ENCODE results near the gene SEC61G. TPM values are rescaled to one million over a fixed set of nuclear protein-coding genes. Genes with fewer than 3 reads are reported as not detected.
A peak's percentile ranks its signal among the peaks of the same experiment; 100 is the strongest.

Gene SEC61G
- polyA plus RNA-seq (2012; rRNA removed): 229 and 314 TPM in 2 replicates
- 488 and 629 TPM in 2 replicates for polyA plus RNA-seq (2012; cell fraction: cytosol; rRNA removed)
- polyA plus RNA-seq (2012; cell fraction: nucleus; rRNA removed): 35.7 and 75.0 TPM in 2 replicates

- Histone ChIP-seq H2AFZ (ENCODE audit: low read depth) (peak within 1 kb of the TSS; percentile 76), H3K4me3 (ENCODE audit: low read depth in 2 of 2, low read length in 1 of 2) (peak within 1 kb of the TSS; percentile 84 to 100), H3F3A (replicated peaks; ENCODE audit: insufficient read depth) (peaks cover 6% of the 10 kb centered on the region), H3K36me3 (replicated peaks in 1 of 2; ENCODE audit: control insufficient read depth in 1 of 2, insufficient read depth in 2 of 2, low read length in 1 of 2) (peaks cover 29 to 34% of the 10 kb centered on the region in 2 experiments), H3K27me3 (ENCODE audit: insufficient read depth) (no peaks in the 10 kb centered on the region), H3K9me2 (no peaks in the 10 kb centered on the region), H3K4me1 (ENCODE audit: control insufficient read depth in 1 of 2, insufficient read depth in 2 of 2, low read depth in 1 of 2, low read length in 1 of 2) (peaks cover 7 to 15% of the 10 kb centered on the region in 2 experiments; a peak in 3 of 4 replicates), H3K9ac (peak within 1 kb of the TSS; percentile 93), H3K4me2 (peak within 1 kb of the TSS; percentile 81), H3K79me2 (ENCODE audit: insufficient read depth) (peaks cover 61% of the 10 kb centered on the region), H4K20me1 (ENCODE audit: insufficient read depth) (peaks cover 42% of the 10 kb centered on the region), H3K27ac (ENCODE audit: low read depth in 2 of 2, low read length in 1 of 2) (peak within 1 kb of the TSS; percentile 82 to 97), H3K9me3 (no peaks in the 10 kb centered on the region)
- peak; percentile 98 for DNase-seq
- ChIA-PET CTCF (interaction anchor here (0.8 to 8.0 kb wide), 5 partner anchors 8 to 496 kb away, joined by 3 to 67 read pairs (median 4); no protein-coding TSS in a partner anchor), POLR2A (interaction anchor here (0.9 to 2.5 kb wide), 9 partner anchors 9 to 656 kb away, joined by 3 to 19 read pairs (median 5); partner anchors contain the start of gene LANCL2)
- WGBS (ENCODE audit: low lambda C conversion rate): 1% methylated on average over 38 of the region's 72 CpGs
- TF ChIP-seq FOXM1 (IDR thresholded peaks at IDR 0.05; ENCODE audit: low read depth): no peak
- peak; percentile 34; the same call in 1 of the 2 replicates for TF ChIP-seq RCOR1 (IDR thresholded peaks at IDR 0.05; ENCODE audit: low read length)
- TF ChIP-seq MXI1 (IDR thresholded peaks at IDR 0.05; ENCODE audit: low read depth, low read length): peak; percentile 98
- peak; percentile 99 for TF ChIP-seq NRF1 (IDR thresholded peaks at IDR 0.05; ENCODE audit: low read depth, low read length)
- peak; percentile 98 for TF ChIP-seq TAF1 (IDR thresholded peaks at IDR 0.05; ENCODE audit: borderline replicate concordance, low read depth, low read length)
- no peak for TF ChIP-seq FOSL2 (IDR thresholded peaks at IDR 0.05; ENCODE audit: borderline replicate concordance, low read depth)
- no peak for TF ChIP-seq RAD21 (IDR thresholded peaks at IDR 0.05; ENCODE audit: low read length)
- TF ChIP-seq GATA2 (CRISPR knock-in tag; IDR thresholded peaks at IDR 0.05): no peak
- no peak for TF ChIP-seq JUND (IDR thresholded peaks at IDR 0.05)
- TF ChIP-seq POLR2AphosphoS5 (IDR thresholded peaks at IDR 0.05; ENCODE audit: low read depth, low read length): peak; percentile 99
- TF ChIP-seq YY1 (IDR thresholded peaks at IDR 0.05; ENCODE audit: low read depth): peak; percentile 77
- no peak for TF ChIP-seq RXRA (IDR thresholded peaks at IDR 0.05; ENCODE audit: borderline replicate concordance, low read depth)
- TF ChIP-seq PBX3 (IDR thresholded peaks at IDR 0.05): no peak
- TF ChIP-seq TCF12 (IDR thresholded peaks at IDR 0.05): no peak
- peak; percentile 28; the same call in 1 of the 2 replicates for TF ChIP-seq IRF3 (IDR thresholded peaks at IDR 0.05; ENCODE audit: low read depth, low read length)
- TF ChIP-seq MAX (IDR thresholded peaks at IDR 0.05; ENCODE audit: low read depth): peak; percentile 97
- peak; percentile 97 for TF ChIP-seq GABPA (IDR thresholded peaks at IDR 0.05; ENCODE audit: low read depth)
- TF ChIP-seq ELF1 (IDR thresholded peaks at IDR 0.05): peak; percentile 98
- no peak for TF ChIP-seq MEF2A (IDR thresholded peaks at IDR 0.05; ENCODE audit: borderline replicate concordance, low read depth)
- TF ChIP-seq SIN3A (IDR thresholded peaks at IDR 0.05; ENCODE audit: borderline replicate concordance, low read depth, low read length): peak; percentile 64; the same call in 1 of the 2 replicates
- TF ChIP-seq EZH2phosphoT487 (IDR thresholded peaks at IDR 0.05; ENCODE audit: borderline replicate concordance, low read depth): no peak
- no peak for TF ChIP-seq USF2 (IDR thresholded peaks at IDR 0.05; ENCODE audit: borderline replicate concordance, low read depth, low read length)
- TF ChIP-seq CTCF (IDR thresholded peaks at IDR 0.05): no peak
Observed at GRCh38 chr7:54758702-54759592, at the start of gene SEC61G. Gene SEC61G, minus strand, starts transcription at chr7:54759211. Its CDS starts 1,623 bp downstream, at chr7:54757588.
